Measurements from ENCODE around the gene SNAP47.

Gene SNAP47

GRCh38 chr1:227732586-227733308 lies 2.5 kb upstream of the SNAP47 start:
- no peak for DNase-seq

GRCh38 chr1:227733309-227733705 lies 1.9 kb upstream of the SNAP47 start:
- DNase-seq = no peak

- DNase-seq = no peak
Measured at GRCh38 chr1:227733751-227734545, 1.3 kb upstream of the SNAP47 start.

DNA sequence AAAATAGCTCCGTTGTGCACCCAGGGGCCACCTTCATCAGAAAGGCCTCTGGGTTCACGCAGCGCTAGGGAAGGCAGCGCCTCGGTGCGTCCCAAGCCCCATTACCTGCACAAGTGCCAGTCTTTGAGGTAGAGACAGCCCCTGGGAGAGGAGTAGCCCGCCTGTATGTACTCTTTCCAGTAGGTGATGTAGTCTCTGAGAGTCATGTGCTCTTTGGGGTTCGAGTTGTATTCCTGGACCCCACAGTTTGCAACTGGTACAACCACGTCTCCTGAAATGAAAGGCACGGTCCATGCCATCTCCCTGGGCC lies 734 bp upstream of the SNAP47 start:
- DNase-seq = peak; percentile 30

DNA sequence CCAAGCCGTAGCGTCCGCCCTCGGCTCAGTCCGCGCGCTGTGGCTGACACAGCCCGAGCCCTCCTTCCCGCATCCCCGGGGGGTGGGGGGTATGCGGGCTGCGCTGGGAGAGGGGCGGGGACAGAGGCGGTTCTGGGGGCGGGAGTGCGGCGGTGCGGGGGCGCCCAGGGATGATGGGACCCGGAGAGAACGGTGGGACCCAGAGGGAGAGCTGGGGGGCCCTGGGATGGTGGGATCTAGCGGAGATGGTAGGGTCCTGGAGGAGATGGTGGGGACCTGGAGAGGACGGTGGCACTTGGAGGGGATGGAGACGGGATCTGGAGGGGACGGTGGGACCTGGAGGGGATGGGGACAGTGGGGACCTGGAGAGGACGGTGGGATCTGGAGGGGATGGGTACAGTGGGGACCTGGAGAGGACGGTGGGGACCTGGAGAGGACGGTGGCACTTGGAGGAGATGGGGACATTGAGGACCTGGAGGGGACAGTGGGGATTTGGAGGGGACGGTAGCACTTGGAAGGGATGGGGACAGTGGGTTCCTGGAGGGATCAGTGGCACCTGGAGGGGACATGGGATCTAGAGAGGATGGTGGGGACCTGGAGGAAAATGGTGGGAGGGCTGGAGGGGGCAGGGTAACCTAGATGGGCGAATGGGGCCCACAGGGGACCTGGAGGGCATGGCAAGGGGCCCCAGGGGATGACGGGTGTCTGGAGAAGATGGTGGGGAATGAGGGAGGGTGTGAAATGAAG lies 477 bp downstream of the SNAP47 start:
- no peak for DNase-seq

GRCh38 chr1:227736814-227737432 lies 1.7 kb downstream of the SNAP47 start:
- DNase-seq = no peak

DNA sequence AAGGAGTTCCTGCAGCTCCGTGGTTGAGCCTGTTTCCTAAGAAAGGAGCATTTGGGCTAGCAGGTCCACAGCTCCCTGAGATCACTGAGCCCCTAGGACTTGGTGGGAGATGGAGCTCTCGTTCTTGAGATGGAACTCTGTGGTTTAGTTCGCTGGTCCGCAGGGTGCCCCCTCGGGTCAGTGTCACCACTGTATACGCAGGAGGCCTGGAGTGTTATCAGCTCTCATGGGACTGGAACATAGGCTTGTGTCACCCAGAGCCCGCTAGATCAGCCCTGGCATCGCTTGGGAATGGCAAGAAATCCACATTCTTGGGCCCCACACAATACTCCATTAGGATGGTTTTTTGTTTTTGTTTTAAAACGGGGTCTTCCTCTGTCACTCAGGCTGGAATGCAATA lies 3.6 kb downstream of the SNAP47 start:
- no peak for DNase-seq

DNA sequence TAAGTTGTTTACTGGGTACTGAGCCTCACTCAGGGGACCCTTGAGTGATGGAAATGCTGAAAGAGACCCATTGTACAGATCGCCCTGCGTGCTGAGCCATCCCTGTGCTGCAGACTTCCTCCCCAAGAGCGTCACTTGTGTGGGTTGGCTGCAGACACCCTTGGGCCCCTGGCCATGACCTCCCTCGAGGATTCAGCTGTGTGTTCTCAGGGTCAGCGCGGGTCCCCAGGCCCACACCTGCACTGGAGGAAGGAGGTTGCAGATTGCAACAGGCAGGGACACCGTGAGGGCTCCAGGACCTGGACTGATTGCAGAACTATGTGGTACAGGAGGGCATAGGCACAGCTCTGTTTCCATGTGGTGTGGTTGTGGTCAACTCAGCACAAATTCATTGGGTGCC lies 4.4 kb downstream of the SNAP47 start:
- DNase-seq = no peak

DNA sequence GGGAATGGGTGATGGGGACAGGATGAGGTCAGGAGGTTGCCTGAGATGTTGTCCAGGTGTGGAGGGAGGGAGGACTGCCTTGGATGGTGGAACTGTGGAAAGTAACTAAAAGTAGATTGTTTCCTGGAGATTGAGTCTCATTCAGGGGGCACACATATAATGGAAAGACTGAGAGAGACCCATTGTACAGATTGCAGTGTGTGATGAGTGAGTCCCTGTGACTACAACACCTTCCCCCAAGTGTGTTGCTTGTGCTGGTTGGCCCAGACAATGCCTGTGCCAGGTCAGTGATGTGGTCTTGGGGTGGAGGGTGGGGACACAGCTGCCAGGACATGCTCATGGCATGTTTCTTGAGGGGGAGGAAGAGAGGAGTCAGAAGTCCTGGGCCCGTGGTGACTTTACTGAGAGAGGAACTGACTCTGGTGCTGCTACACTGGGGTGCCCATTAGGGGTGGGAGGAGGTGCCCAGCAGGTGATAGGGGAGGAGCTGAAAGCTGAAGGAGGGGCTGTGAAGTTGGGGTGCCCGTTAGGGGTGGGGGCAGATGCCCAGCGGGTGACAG lies 5.2 kb downstream of the SNAP47 start:
- no peak for DNase-seq

GRCh38 chr1:227741166-227741870 lies 6.1 kb downstream of the SNAP47 start:
- DNase-seq = no peak

DNA sequence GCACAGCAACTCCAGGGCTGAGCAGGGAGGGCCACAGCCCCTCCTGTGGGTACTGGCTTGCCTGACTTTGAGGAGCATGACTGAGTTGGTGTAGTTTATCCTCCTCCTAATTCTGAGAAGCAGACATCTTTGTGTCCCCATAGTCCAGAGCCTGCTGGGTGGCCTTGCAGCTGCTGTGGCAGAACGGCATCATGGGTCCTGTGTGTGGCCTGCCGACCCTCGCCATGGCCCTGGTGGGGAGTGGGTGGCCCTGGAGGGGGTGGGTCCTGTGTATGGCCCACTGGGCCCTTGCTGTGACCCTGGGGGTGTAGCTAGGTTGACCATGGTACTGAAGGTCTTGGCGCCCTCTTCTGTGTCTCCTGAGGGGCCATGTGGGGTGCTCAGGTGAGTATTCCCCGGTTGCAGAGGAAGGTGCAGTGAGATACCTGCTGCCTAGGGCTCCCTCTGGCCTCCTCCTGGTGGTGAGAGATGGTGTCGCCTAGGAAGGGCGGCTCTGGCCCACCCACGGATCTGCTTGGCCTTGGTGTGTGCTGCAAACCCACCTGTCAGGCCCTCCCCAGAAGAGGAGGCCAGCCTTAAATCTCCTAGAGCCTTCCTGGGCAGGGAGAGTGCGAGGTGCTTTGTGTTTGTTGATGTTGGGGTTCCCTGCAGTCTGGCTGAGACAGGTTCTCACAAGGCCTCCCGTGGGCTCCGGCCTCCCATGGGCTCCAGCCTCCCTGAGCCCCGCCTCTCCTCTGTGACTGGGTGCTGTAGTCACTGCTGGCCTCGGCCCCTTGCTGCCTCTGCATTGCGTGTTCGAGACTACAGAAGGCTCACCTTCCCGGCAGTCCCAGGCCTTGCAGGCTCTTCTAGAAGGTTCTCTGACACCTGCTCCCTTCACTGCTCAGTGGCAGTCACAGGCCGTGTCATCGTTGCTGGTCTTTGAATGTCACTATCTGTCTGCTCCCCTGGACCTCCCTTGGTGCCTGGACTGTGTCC lies 7.8 kb downstream of the SNAP47 start:
- no peak for DNase-seq

DNA sequence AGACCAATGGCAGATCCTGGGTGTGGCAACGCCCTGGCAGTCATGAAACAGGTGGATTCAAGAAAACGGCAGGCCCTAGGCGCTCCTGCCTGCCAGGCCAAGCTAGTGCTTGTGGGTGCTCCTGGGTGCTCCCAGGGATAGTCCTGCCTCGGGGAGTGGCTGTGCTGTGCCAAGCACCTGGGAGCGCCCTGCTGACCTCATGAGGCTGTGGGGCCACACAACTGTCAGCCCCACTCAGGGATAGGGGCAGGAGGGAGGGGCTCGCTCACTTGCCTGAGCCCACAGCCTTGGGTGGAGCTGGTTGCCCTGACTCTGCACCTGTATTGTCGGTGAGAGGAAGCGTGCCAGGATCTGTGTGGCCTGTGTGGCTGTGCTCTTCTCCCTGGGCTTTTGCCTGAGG lies 9.4 kb downstream of the SNAP47 start:
- DNase-seq = peak; percentile 24

- no peak for DNase-seq
Measured at GRCh38 chr1:227745568-227746265, 10.5 kb downstream of the SNAP47 start.

- DNase-seq = no peak
Measured at GRCh38 chr1:227746676-227747075, 11.4 kb downstream of the SNAP47 start.

DNA sequence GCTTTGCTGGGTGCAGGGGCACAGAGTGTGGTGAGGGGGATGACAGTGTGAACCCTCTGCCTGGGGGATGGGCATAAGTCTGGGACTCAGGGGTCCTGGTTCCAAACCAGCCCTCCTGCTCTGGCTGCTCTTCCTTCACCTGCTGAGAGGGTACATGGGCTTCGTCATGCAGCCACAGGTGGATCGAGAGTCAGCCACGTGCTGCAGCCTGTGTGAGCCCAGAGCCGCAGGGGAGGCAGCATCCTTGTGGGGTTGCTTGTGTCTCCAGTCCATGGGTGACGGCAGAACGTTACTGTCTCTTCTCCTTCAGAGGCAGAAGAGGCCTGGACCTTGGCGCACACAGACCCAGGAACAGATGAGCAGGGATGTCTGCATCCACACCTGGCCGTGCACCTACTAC lies 12.1 kb downstream of the SNAP47 start:
- DNase-seq = no peak

DNA sequence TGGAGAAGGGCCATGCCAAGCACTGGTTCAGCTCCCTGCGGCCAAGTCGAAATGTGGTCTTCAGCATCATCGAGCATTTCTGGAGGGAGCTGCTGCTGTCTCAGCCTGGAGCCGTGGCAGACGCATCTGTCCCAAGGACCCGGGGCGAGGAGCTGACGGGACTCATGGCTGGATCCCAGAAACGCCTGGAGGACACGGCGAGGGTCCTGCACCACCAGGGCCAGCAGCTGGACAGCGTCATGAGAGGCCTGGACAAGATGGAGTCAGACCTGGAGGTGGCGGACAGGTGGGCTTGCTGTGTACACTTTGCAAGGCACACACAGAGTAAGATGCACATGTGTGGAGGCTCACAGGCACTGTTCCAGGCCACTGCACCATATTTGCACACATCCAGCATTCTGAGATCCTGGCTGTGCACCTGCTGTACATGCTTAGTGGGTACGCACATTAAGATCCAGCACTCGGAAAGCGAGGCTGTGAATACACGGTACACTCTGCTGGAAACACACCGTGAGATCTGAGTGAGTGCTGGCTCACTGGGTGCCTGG lies 12.8 kb downstream of the SNAP47 start:
- no peak for DNase-seq

DNA sequence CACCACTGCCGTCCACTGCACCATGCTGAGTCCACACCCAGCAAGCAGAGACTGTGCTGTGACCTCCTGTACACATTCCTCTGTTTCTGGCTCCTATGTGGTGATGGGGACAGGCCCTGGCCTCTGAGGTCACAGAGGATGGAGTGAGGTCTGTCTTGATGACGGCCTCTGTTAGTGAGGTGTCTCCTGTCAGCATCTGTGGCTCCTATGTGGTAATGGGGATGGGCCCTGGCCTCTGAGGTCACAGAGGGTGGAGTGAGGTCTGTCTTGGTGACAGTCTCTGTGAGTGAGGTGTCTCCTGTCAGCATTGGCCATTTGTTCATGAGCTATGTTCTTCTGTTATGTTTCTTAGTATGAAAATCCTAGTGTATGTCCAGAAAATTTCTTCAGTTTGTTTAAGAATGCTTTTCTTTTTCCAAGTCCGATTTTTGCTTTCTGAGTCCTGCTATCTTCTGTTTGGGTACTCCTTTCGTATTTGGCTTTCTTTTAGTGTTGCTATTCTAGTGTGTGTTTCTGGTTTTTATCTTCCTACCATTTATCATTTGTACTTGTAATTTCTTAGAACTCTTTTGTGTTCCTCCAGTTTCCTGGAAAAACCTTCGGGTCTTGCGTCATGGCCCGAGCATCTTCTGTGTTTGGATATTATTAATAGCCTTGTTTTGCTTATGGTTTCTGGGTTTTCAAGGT lies 13.4 kb downstream of the SNAP47 start:
- no peak for DNase-seq

- no peak for DNase-seq
Measured at GRCh38 chr1:227749225-227749624, 14.0 kb downstream of the SNAP47 start.

DNA sequence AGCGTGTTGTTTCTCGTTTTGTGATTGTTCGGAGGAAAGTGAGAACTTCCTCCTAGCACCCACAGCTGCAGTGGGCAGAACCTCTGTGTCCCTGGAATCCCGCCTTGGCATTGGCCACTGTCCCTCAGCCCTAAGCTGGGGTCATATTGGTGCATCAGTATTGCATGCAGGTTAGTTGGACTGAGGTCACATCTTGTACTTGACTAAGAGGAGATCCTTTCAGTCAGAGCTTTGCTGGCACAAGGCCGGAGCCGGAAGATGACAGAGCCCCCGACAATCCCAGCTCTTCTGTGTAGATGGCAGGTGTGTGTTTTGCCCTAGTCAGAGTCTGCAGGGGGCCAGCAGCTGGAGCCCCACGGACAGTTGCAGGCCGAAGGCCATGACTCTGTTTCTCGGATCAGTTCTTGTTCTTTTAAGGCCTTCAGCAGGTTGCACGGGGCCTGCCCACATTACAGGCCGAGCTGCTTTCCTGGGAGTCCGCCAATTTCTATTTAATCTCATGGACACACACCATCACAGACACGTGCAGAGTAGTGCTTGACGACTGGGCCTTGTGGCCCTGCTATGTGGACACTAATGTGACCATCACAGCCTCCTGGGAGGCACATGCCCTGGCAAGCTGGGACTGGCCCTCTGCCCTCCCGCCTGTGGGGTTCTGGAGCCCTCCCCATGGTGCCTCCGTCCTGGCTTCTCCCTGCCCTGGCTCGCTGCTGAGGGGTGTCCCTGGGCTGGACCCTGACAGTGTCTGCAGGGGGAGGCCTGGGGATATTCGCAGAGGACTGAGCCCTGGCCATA lies 14.9 kb downstream of the SNAP47 start:
- no peak for DNase-seq

Data from DMS79 treated with DMSO at 0.1 percent for 48 hours (cell line).